Mesenchymal stem cell (in vitro differentiated cells and primary cell): ENCODE data around the gene ZC3H18.

Source experiments
- DNase-seq: peaks from one replicate; pipeline ENCODE4 v3.0.0-alpha.2; 2013
- H2AFZ ChIP-seq: one replicate; pipeline ENCODE4 v1.6.1; 2013; ENCODE audit warnings: low read depth, mild to moderate bottlenecking, control low read depth, inconsistent platforms, low read length, moderate library complexity
- H2AK5ac ChIP-seq: 2 replicates; pipeline ENCODE4 v1.6.1; 2013; ENCODE audit warnings: low read length, moderate library complexity, mild to moderate bottlenecking, inconsistent platforms; ENCODE audit not compliant: severe bottlenecking
- H2BK120ac ChIP-seq: one replicate; pipeline ENCODE4 v1.6.1; 2013; ENCODE audit warnings: low read depth, mild to moderate bottlenecking, inconsistent platforms, low read length, moderate library complexity
- H2BK12ac ChIP-seq, 2 experiments: one replicate each; pipeline ENCODE4 v1.6.1; 2013; ENCODE audit warnings: inconsistent platforms in 2 of 2, low read length in 2 of 2, mild to moderate bottlenecking in 2 of 2, moderate library complexity in 2 of 2, control low read depth in 1 of 2
- H2BK15ac ChIP-seq: one replicate; pipeline ENCODE4 v1.6.1; 2013; ENCODE audit warnings: mild to moderate bottlenecking, low read depth, inconsistent platforms; ENCODE audit not compliant: poor library complexity, severe bottlenecking
- H2BK5ac ChIP-seq: 2 replicates; pipeline ENCODE4 v1.6.1; 2013; ENCODE audit warnings: low read depth, mild to moderate bottlenecking, low read length, control low read depth, inconsistent platforms; ENCODE audit not compliant: poor library complexity, severe bottlenecking
- H3K14ac ChIP-seq, 2 experiments: one replicate each; pipeline ENCODE4 v1.6.1; 2013; ENCODE audit warnings: inconsistent platforms in 2 of 2, low read length in 2 of 2, control low read depth in 1 of 2, mild to moderate bottlenecking in 1 of 2, moderate library complexity in 1 of 2
- H3K18ac ChIP-seq, 2 experiments: one replicate each; pipeline ENCODE4 v1.6.1; 2013; ENCODE audit warnings: inconsistent platforms in 2 of 2, low read length in 2 of 2, control low read depth in 1 of 2, low read depth in 1 of 2, mild to moderate bottlenecking in 1 of 2
- H3K23ac ChIP-seq, 2 experiments: one replicate each; pipeline ENCODE4 v1.6.1; 2013; ENCODE audit warnings: inconsistent platforms in 2 of 2, low read length in 2 of 2, mild to moderate bottlenecking in 2 of 2, moderate library complexity in 2 of 2, control low read depth in 1 of 2
- H3K27ac ChIP-seq: 2 replicates; pipeline ENCODE4 v1.5.1; 2013; ENCODE audit warnings: mild to moderate bottlenecking, moderate library complexity, low read length, control low read depth, inconsistent platforms; ENCODE audit not compliant: poor library complexity, severe bottlenecking
- H3K27me3 ChIP-seq, 2 experiments: 2 replicates each; pipeline versions ENCODE4 v1.6.1 to v1.7.0; 2013; ENCODE audit warnings: low read length in 2 of 2, mild to moderate bottlenecking in 2 of 2, moderate library complexity in 2 of 2, control low read depth in 1 of 2, inconsistent platforms in 1 of 2; ENCODE audit not compliant: control insufficient read depth in 1 of 2, insufficient read depth in 1 of 2
- H3K36me3 ChIP-seq, 2 experiments: 2 replicates each; pipeline versions ENCODE4 v1.6.1 to v1.7.0; 2013; ENCODE audit warnings: low read length in 2 of 2, control low read depth in 1 of 2, inconsistent platforms in 1 of 2, low read depth in 1 of 2, mild to moderate bottlenecking in 1 of 2; ENCODE audit not compliant: insufficient read depth in 2 of 2, control insufficient read depth in 1 of 2
- H3K4ac ChIP-seq, 2 experiments: one replicate each; pipeline ENCODE4 v1.6.1; 2013; ENCODE audit warnings: inconsistent platforms in 2 of 2, low read length in 2 of 2, mild to moderate bottlenecking in 2 of 2, moderate library complexity in 2 of 2, control low read depth in 1 of 2, low read depth in 1 of 2
- H3K4me1 ChIP-seq: 2 replicates; pipeline ENCODE4 v1.6.1; 2013; ENCODE audit warnings: low read depth, low read length, control low read depth; ENCODE audit not compliant: control insufficient read depth, insufficient read depth
- H3K4me2 ChIP-seq: 2 replicates; pipeline ENCODE4 v1.6.1; 2013; ENCODE audit warnings: low read length, mild to moderate bottlenecking, inconsistent platforms; ENCODE audit not compliant: poor library complexity, severe bottlenecking
- H3K4me3 ChIP-seq, 2 experiments: 2 replicates each; pipeline versions ENCODE4 v1.5.1 to v1.7.0; 2013; ENCODE audit warnings: low read length in 2 of 2, mild to moderate bottlenecking in 2 of 2, control low read depth in 1 of 2, low read depth in 1 of 2; ENCODE audit not compliant: insufficient read depth in 1 of 2
- H3K79me1 ChIP-seq: replicated peaks from 2 replicates; pipeline ENCODE4 v1.6.1; 2013; ENCODE audit warnings: mild to moderate bottlenecking, control low read depth, low read length, inconsistent platforms; ENCODE audit not compliant: poor library complexity, severe bottlenecking
- H3K9ac ChIP-seq: 2 replicates; pipeline ENCODE4 v1.7.0; 2013; ENCODE audit warnings: mild to moderate bottlenecking, low read length, moderate library complexity
- H3K9me3 ChIP-seq: 2 replicates; pipeline ENCODE4 v1.7.0; 2013; ENCODE audit warnings: mild to moderate bottlenecking, low read length; ENCODE audit not compliant: control insufficient read depth
- H4K8ac ChIP-seq: one replicate; pipeline ENCODE4 v1.6.1; 2013; ENCODE audit warnings: inconsistent platforms, mild to moderate bottlenecking, low read length, moderate library complexity
- H4K91ac ChIP-seq: one replicate; pipeline ENCODE4 v1.6.1; 2013; ENCODE audit warnings: mild to moderate bottlenecking, low read length, inconsistent platforms
- WGBS: methylation state at CpG from one replicate; pipeline ENCODE4 v1.1.7; 2013; ENCODE audit warnings: mixed read lengths; 5-methylcytosine and 5-hydroxymethylcytosine counted together

The ZC3H18 gene

GRCh38 chr16:88629835-88630234 lies 59.6 kb downstream of the ZC3H18 start:
- 85% methylated on average over 9 of the region's 9 CpGs for WGBS
- Histone ChIP-seq H3K4me2 (no peak overlapping the region), H3K23ac (no peak overlapping the region), H3K18ac (no peak overlapping the region), H3K4ac (no peak overlapping the region), H2BK5ac (no peak overlapping the region), H4K91ac (no peak overlapping the region), H4K8ac (no peak overlapping the region), H2AK5ac (no peak overlapping the region), H3K79me1 (peaks cover 2% of the 10 kb centered on the region), H2BK12ac (no peak overlapping the region), H3K36me3 (peaks cover 59 to 69% of the 10 kb centered on the region in 2 experiments), H2AFZ (no peak overlapping the region), H3K27me3 (no peaks in the 10 kb centered on the region), H3K14ac (no peak overlapping the region), H2BK15ac (no peak overlapping the region), H3K9ac (no peak overlapping the region), H3K4me3 (no peak overlapping the region), H3K9me3 (no peaks in the 10 kb centered on the region), H2BK120ac (no peak overlapping the region), H3K4me1 (peaks cover 16% of the 10 kb centered on the region), H3K27ac (no peak overlapping the region)
- no peak for DNase-seq

GRCh38 chr16:88630433-88630832 lies 60.2 kb downstream of the ZC3H18 start:
- H2BK5ac ChIP-seq = no peak overlapping the region
- H4K91ac ChIP-seq = no peak overlapping the region
- no peak overlapping the region for H3K14ac ChIP-seq
- no peak overlapping the region for H3K23ac ChIP-seq
- H3K27me3 ChIP-seq = peaks cover 0 to 4% of the 10 kb centered on the region in 2 experiments
- no peaks in the 10 kb centered on the region for H3K9me3 ChIP-seq
- H3K79me1 ChIP-seq = peaks cover 2% of the 10 kb centered on the region
- no peak overlapping the region for H2AK5ac ChIP-seq
- no peak overlapping the region for H3K4ac ChIP-seq
- peaks cover 22% of the 10 kb centered on the region for H3K4me1 ChIP-seq
- H2BK120ac ChIP-seq = no peak overlapping the region
- no peak overlapping the region for H4K8ac ChIP-seq
- H2AFZ ChIP-seq = no peak overlapping the region
- DNase-seq = no peak
- H3K18ac ChIP-seq = no peak overlapping the region
- no peak overlapping the region for H3K4me3 ChIP-seq
- H2BK15ac ChIP-seq = no peak overlapping the region
- no peak overlapping the region for H3K4me2 ChIP-seq
- peaks cover 53 to 63% of the 10 kb centered on the region in 2 experiments for H3K36me3 ChIP-seq
- H3K27ac ChIP-seq = no peak overlapping the region
- H2BK12ac ChIP-seq = no peak overlapping the region
- 97% methylated on average over 9 of the region's 12 CpGs for WGBS
- no peak overlapping the region for H3K9ac ChIP-seq

GRCh38 chr16:88630941-88631340 lies 60.7 kb downstream of the ZC3H18 start:
- Histone ChIP-seq H2AK5ac (no peak overlapping the region), H2BK5ac (no peak overlapping the region), H3K4me2 (no peak overlapping the region), H2BK120ac (no peak overlapping the region), H3K4ac (no peak overlapping the region), H3K27ac (no peak overlapping the region), H3K79me1 (peaks cover 2% of the 10 kb centered on the region), H3K4me1 (peaks cover 22% of the 10 kb centered on the region), H4K91ac (no peak overlapping the region), H3K18ac (no peak overlapping the region), H3K23ac (no peak overlapping the region), H3K27me3 (peaks cover 0 to 8% of the 10 kb centered on the region in 2 experiments), H2BK12ac (no peak overlapping the region), H3K14ac (no peak overlapping the region), H2AFZ (no peak overlapping the region), H3K36me3 (peaks cover 52 to 61% of the 10 kb centered on the region in 2 experiments), H3K9me3 (no peaks in the 10 kb centered on the region), H3K4me3 (no peak overlapping the region), H4K8ac (no peak overlapping the region), H3K9ac (no peak overlapping the region), H2BK15ac (no peak overlapping the region)
- DNase-seq = no peak
- 95% methylated on average over 23 of the region's 23 CpGs for WGBS

- Histone ChIP-seq H3K18ac (no peak overlapping the region), H3K4ac (no peak overlapping the region), H3K4me1 (peaks cover 22% of the 10 kb centered on the region), H4K91ac (no peak overlapping the region), H2AFZ (no peak overlapping the region), H4K8ac (no peak overlapping the region), H3K9ac (no peak overlapping the region), H3K4me2 (no peak overlapping the region), H3K79me1 (peaks cover 2% of the 10 kb centered on the region), H3K4me3 (no peak overlapping the region), H3K27ac (no peak overlapping the region), H2BK15ac (no peak overlapping the region), H3K23ac (no peak overlapping the region), H3K36me3 (peaks cover 52 to 61% of the 10 kb centered on the region in 2 experiments), H3K9me3 (no peaks in the 10 kb centered on the region), H3K27me3 (peaks cover 0 to 12% of the 10 kb centered on the region in 2 experiments), H2BK12ac (no peak overlapping the region), H2BK120ac (no peak overlapping the region), H2BK5ac (no peak overlapping the region), H2AK5ac (no peak overlapping the region), H3K14ac (no peak overlapping the region)
- WGBS = 72% methylated on average over 12 of the region's 16 CpGs
- no peak for DNase-seq
Observed at GRCh38 chr16:88631384-88631783, 61.2 kb downstream of the ZC3H18 start.
